Epithelial cell of esophagus (primary cell): ENCODE measurements around the gene INPP5F.

Experiments used
- DNase-seq: peaks from one replicate; pipeline ENCODE4 v3.0.0; 2010; ENCODE audit warnings: low read depth
- H3K4me3 ChIP-seq: 2 replicates; pipeline ENCODE4 v1.5.1; 2011; ENCODE audit warnings: mild to moderate bottlenecking, low read length, control low read depth
- TF ChIP-seq, protein P1 (sequence below): IDR thresholded peaks from 2 replicates; pipeline ENCODE4 v1.5.1; 2011; ENCODE audit warnings: low read depth, mild to moderate bottlenecking, low read length, control low read depth, inconsistent platforms; ENCODE audit not compliant: insufficient read depth; ENCODE audit errors: missing control alignments

INPP5F gene

GRCh38 chr10:119725828-119726675 lies at the start of gene INPP5F:
Gene INPP5F, plus strand, starts transcription at chr10:119726050. Its CDS starts 213 bp downstream, at chr10:119726263.
- TF ChIP-seq, protein P1, sequence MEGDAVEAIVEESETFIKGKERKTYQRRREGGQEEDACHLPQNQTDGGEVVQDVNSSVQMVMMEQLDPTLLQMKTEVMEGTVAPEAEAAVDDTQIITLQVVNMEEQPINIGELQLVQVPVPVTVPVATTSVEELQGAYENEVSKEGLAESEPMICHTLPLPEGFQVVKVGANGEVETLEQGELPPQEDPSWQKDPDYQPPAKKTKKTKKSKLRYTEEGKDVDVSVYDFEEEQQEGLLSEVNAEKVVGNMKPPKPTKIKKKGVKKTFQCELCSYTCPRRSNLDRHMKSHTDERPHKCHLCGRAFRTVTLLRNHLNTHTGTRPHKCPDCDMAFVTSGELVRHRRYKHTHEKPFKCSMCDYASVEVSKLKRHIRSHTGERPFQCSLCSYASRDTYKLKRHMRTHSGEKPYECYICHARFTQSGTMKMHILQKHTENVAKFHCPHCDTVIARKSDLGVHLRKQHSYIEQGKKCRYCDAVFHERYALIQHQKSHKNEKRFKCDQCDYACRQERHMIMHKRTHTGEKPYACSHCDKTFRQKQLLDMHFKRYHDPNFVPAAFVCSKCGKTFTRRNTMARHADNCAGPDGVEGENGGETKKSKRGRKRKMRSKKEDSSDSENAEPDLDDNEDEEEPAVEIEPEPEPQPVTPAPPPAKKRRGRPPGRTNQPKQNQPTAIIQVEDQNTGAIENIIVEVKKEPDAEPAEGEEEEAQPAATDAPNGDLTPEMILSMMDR: no peak
- DNase-seq: peak; percentile 98
- H3K4me3 ChIP-seq: peak within 1 kb of the TSS; percentile 66

- no peak for DNase-seq
- no peak overlapping the region for H3K4me3 ChIP-seq
- TF ChIP-seq, protein P1: no peak
Observed at GRCh38 chr10:119677126-119677525, 48.7 kb upstream of the INPP5F start.

DNA sequence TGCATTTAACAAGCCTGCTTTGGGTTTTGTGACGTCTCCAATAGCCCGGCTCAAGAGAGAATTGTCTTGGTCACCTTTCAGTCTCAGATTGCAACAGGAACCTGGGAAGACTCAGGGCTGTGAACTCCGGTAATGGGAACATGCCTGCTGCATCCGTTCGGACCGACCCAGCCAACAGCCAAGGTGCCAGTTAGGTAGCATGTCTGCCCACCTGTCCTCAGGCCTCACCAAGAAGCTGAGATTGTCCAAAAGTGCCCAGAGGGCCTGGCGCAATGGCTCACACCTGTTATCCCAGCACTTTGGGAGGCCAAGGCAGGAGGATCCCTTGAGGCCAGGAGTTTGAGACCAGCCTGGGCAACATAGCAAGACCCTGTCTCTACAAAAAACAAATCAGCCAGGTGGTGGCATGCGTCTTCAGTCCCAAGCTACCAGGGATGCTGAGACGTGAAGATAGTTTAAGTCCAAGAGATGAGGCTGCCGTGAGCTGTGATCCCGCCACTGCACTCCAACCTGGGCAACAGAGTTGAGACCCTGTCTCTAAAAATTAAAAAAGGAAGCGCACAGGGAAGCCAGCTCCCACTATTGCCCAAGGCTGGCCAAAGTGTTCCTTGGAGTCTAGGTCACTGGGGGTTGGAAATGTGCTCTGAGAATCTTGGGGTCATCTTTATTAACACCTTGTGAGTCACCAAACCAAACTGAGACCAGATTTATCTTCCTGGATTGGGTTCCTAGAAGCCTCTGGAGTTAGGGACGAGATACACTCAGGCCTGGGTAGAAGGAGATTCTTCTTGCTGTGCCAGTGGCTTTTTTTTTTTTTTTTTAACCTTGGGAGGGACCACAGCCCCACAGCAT lies 47.7 kb upstream of the INPP5F start:
- DNase-seq: no peak
- H3K4me3 ChIP-seq: no peak overlapping the region
- TF ChIP-seq, protein P1: no peak

- TF ChIP-seq, protein P1: no peak
- H3K4me3 ChIP-seq: no peak overlapping the region
- DNase-seq: no peak
Observed at GRCh38 chr10:119679480-119679829, 46.4 kb upstream of the INPP5F start.

DNA sequence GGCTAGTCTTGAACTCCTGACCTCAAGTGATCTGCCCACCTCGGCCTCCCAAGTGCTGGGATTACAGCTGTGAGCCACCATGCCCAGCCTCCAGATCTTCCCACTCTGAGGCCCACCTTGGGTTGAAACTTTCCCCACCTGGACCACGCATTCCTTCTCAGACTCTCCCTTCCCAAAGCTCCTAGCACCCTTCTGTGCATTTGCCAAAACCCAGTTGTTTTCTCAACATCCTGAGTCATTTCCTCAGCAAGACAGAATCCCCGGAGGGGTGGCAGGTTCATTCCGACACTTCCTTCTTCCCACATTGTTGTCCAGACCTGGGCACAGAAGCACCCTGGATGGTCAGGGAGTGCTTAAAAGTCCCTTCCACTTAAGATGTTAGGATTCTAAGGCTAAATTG lies 45.8 kb upstream of the INPP5F start:
- DNase-seq: peak; percentile 96
- TF ChIP-seq, protein P1: no peak
- peak overlapping the region; percentile 9 for H3K4me3 ChIP-seq

- H3K4me3 ChIP-seq: peak overlapping the region; percentile 9
- TF ChIP-seq, protein P1: no peak
- DNase-seq: peak; percentile 98
Observed at GRCh38 chr10:119680650-119681081, 45.2 kb upstream of the INPP5F start.
